Measurements from ENCODE around the gene DUSP2. TPM values are rescaled to one million over a fixed set of nuclear protein-coding genes. Genes with fewer than 3 reads are reported as not detected.

Gene DUSP2, protein sequence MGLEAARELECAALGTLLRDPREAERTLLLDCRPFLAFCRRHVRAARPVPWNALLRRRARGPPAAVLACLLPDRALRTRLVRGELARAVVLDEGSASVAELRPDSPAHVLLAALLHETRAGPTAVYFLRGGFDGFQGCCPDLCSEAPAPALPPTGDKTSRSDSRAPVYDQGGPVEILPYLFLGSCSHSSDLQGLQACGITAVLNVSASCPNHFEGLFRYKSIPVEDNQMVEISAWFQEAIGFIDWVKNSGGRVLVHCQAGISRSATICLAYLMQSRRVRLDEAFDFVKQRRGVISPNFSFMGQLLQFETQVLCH
- 0.67 and 1.0 TPM in 2 replicates for total RNA-seq (2014; rRNA removed; shearing (Covaris generic))

DNA sequence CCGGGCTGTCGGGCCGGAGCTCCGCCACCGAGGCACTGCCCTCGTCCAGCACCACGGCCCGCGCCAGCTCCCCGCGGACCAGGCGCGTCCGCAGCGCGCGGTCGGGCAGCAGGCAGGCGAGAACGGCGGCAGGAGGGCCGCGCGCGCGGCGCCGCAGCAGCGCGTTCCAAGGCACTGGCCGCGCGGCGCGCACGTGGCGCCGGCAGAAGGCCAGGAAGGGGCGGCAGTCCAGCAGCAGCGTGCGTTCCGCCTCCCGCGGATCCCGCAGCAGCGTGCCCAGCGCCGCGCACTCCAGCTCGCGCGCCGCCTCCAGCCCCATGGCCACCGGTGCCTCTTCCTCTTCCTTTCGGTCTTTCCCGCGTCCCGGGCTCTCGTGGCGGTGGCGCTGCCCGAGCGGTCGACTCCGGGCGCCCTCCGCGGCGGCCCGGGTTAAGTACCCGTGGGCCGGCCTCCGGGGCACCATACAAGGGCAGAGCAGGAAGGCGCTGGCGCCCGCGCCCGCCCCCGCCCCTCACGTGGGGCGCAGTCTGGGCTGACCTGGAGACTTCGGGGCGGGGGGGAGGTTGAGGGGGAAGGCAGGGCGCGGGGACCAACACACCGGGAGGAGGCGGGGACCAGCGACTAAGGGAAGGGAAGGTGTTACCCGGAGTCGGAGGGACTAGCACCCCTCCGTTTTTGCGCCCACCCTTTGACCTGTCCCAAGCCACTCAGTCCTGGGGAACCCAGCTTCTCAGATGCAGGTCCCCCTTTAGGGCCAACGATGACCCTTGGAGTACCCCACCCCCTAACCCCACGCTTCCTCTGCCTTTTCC, at the start of gene DUSP2:
Gene DUSP2 (minus strand): TSS at position 405 of the 812 bp plus-strand sequence. CDS start 86 bp downstream, at position 319.
- Histone ChIP-seq H3K4me3 (peak within 1 kb of the TSS; percentile 50), H3K4me1 (peaks cover 42% of the 10 kb centered on the region), H3K27ac (peak within 1 kb of the TSS; percentile 91), H3K9me3 (replicated peaks) (no peaks in the 10 kb centered on the region), H3K36me3 (no peaks in the 10 kb centered on the region), H3K27me3 (no peaks in the 10 kb centered on the region)
- DNase-seq = no peak

DNA sequence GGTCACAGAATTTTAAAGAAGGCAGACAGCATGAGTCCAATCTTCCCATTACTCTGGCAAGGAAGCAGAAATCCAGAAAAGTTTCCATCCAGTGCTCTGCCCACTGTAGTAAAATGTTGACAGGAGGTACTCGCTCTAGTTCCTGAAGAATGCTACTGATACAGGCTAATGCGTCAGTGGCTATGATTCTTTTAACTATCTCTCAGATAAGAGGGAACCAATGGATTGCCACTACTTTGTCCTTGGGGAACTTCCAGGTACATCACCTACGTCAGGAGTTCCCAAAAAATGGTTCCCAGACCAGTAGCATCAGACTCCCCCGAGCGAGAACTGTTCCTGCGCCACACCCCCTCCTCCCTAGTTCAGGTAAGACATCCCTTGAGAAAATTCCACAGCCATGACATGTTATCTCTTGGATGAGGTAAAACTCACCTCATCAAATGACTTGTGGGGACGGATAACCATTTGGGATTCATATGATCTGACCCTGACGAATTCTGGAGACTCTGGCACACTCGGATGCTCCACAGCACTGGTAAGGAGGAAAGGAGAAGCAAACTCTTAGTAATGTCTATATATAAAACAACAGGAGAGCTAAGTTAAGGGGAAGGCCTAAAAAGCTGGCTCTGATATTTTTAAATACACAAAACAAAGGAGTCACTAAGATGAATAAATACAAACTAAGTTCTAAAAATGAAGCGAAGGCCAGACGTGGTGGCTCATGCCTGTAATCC, 46.9 kb upstream of the DUSP2 start:
- H3K4me3 ChIP-seq = no peak overlapping the region
- H3K9me3 ChIP-seq (replicated peaks) = no peaks in the 10 kb centered on the region
- peaks cover 74% of the 10 kb centered on the region for H3K36me3 ChIP-seq
- no peaks in the 10 kb centered on the region for H3K4me1 ChIP-seq
- DNase-seq = no peak
- H3K27me3 ChIP-seq = no peaks in the 10 kb centered on the region
- H3K27ac ChIP-seq = no peak overlapping the region

DNA sequence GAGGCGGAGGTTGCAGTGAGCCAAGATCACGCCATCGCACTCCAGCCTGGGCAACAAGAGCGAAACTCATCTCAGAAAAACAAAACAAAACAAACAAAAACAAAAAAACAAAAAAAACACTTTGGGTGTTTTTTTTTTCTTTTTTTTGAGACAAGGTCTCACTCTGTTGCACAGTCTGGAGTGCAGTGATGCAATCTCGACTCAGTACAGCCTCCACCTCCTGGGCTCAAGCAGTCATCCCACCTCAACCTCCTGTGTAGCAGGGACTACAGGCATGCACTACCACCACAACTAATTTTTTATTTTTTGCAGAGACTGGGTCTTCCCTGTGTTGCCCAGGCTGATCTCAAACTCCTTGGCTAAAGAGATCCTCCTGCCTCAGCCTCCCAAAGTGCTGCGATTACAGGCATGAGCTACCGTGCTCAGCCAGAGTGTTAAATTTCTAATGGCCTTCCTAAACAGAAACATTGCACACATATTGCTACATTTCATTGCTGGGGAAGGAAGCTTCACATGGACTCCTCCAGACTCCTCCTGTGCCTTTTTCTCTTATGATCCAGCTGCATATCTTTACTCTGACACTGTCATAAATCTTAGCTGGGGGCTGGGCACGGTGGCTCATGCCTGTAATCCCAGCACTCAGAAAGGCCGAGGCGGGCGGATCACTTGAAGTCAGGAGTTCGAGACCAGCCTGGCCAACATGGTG, 43.7 kb upstream of the DUSP2 start:
- Histone ChIP-seq H3K4me1 (no peaks in the 10 kb centered on the region), H3K27ac (no peak overlapping the region), H3K9me3 (replicated peaks) (no peaks in the 10 kb centered on the region), H3K36me3 (peaks cover 88% of the 10 kb centered on the region), H3K4me3 (no peak overlapping the region), H3K27me3 (no peaks in the 10 kb centered on the region)
- no peak for DNase-seq

DNA sequence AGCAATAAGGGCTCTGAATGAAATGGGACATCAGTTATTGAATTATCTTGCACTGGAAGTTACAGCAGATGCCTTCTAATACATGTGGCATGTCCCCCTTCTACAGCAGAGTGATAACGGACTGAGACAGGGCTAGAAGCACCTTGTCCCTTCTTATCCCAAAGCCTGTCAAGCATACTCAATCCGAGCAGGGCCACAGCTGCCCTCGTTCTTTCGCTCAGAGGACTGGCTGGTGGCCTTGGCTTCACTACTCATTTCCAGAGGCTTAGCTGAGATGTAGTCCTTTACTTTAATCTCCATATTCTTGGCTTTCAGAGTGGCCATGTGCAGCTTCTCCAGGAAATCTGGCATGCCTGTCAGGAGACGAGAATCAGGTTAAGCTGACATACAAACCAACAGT, 41.3 kb upstream of the DUSP2 start:
- Histone ChIP-seq H3K27me3 (no peaks in the 10 kb centered on the region), H3K4me1 (no peaks in the 10 kb centered on the region), H3K4me3 (no peak overlapping the region), H3K9me3 (replicated peaks) (no peaks in the 10 kb centered on the region), H3K36me3 (peaks cover 68% of the 10 kb centered on the region), H3K27ac (no peak overlapping the region)
- DNase-seq = no peak

DNA sequence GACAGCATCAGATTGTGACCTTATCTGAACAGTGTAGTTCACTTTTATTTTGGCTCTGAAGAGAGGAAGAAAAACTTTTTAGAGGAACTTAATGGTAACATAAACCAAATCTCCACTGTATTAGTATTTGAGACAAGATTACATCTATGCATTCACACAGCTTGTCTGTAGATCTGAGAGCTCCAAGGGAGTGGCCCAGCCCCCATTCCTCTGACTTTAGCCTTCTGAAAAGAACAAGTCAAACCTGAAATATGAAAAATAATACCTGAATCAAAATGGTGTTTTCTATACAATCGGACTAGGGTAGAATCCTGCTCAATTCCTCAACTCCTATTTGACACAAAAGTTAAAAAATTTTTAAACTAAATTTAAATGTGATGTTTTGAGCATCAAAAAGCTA, 40.3 kb upstream of the DUSP2 start:
- no peak for DNase-seq
- Histone ChIP-seq H3K27ac (no peak overlapping the region), H3K4me1 (no peaks in the 10 kb centered on the region), H3K9me3 (replicated peaks) (no peaks in the 10 kb centered on the region), H3K4me3 (no peak overlapping the region), H3K27me3 (no peaks in the 10 kb centered on the region), H3K36me3 (peaks cover 59% of the 10 kb centered on the region)

DNA sequence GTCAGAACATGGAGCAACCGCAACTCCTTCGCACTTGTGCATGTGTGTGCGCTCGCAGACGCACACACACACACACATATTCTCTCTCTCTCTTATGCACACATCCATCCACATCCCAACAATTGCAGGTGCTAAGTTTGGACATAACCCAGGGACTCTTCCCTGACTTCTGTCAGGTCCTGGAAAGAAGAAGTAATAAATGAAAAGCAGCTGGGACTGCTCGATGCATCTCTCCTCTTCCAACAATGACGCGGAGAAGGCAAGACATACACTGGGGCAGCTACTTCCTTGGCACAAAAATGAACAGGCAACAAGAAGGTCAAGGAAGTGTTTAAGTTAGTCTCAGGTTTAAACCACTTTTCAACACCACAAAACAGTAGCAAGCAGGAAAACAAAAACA, 39.7 kb upstream of the DUSP2 start:
- no peak overlapping the region for H3K27ac ChIP-seq
- H3K4me3 ChIP-seq = no peak overlapping the region
- no peak for DNase-seq
- H3K9me3 ChIP-seq (replicated peaks) = no peaks in the 10 kb centered on the region
- H3K36me3 ChIP-seq = peaks cover 59% of the 10 kb centered on the region
- H3K27me3 ChIP-seq = no peaks in the 10 kb centered on the region
- H3K4me1 ChIP-seq = no peaks in the 10 kb centered on the region

DNA sequence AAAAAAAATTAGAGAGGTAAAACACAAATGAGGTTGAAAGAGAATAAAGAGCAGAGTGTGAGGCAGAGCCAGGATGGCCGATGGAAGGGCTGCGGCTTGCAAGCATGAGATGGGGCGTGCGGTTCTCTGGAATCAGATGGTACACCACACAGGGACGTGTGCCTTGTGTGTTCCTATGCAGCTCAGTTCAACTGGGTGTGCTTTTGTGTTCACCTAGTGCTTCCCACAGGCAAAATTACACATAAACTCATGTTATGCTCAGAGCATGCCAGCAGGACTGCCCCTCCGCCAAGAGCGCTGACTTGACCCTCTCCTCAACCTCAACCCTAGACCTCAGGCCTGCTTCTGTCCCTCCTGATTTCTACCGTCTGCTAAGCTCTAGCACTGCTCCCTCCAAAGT, 38.9 kb upstream of the DUSP2 start:
- Histone ChIP-seq H3K4me1 (no peaks in the 10 kb centered on the region), H3K27ac (no peak overlapping the region), H3K4me3 (no peak overlapping the region), H3K9me3 (replicated peaks) (no peaks in the 10 kb centered on the region), H3K36me3 (peaks cover 52% of the 10 kb centered on the region), H3K27me3 (no peaks in the 10 kb centered on the region)
- no peak for DNase-seq

DNA sequence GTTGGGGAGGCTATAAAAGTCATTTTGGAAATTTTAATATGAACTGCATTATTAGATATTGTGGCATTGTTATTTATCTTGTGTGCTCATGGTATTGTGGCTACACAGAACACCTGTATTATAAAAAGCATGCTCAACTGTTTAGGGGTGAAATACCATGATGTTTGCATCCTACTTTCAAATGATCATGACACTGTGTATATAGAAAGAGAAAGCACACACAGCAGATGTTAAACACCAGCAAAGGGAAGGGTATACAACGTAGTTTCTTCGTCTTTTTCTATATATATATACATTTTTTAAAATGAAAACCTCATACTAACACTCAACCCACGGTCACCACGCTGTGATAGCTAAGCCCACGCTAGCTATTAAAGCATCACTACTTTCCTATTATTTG, 36.3 kb upstream of the DUSP2 start:
- H3K9me3 ChIP-seq (replicated peaks) = no peaks in the 10 kb centered on the region
- no peak for DNase-seq

DNA sequence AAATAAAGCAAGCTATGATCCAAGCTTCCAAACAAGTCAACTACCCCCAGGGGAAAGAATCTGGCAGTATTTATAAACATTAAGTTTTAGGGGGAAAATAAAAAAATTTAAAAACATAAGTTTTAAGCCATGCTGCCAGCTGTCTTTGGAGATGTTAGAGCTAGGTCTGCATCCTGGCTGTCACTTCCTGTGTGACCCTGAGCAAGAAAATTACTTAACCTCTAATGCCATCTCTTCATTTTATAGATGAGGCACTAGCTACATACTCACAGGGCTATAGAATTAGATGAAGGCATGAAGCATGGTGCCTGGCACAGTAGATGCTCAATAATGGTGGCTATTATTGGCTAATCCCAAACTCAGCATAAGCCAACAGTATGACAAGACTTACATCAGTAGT, 35.3 kb upstream of the DUSP2 start:
- H3K9me3 ChIP-seq (replicated peaks) = no peaks in the 10 kb centered on the region
- DNase-seq = no peak
- H3K4me3 ChIP-seq = no peak overlapping the region
- H3K27me3 ChIP-seq = no peaks in the 10 kb centered on the region
- peaks cover 18% of the 10 kb centered on the region for H3K36me3 ChIP-seq
- H3K27ac ChIP-seq = no peak overlapping the region
- no peaks in the 10 kb centered on the region for H3K4me1 ChIP-seq

More for the DNA sequence above, 36.3 kb upstream of the DUSP2 start:
- H3K36me3 ChIP-seq = peaks cover 28% of the 10 kb centered on the region
- no peaks in the 10 kb centered on the region for H3K27me3 ChIP-seq
- H3K27ac ChIP-seq = no peak overlapping the region
- H3K4me3 ChIP-seq = no peak overlapping the region
- H3K4me1 ChIP-seq = no peaks in the 10 kb centered on the region

DNA sequence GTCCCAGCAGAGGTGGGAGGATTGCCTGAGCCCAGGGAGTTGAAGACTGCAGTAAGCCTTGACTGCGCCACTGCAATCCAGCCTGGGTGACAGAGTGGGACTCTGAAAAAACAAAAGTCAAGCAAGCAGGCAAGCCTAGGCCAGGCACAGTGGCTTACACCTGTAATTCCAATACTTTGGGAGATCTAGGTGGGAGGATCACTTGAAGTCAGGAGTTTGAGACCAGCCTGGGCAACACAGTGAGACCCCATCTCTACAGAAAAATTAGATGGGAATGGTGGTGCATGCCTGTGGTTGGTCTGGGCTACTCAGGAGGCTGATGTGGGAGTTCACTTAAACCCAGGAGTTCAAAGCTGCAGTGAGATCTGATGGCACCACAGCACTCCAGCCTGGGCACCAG, 34.8 kb upstream of the DUSP2 start:
- Histone ChIP-seq H3K9me3 (replicated peaks) (no peaks in the 10 kb centered on the region), H3K4me1 (no peaks in the 10 kb centered on the region), H3K27ac (no peak overlapping the region), H3K4me3 (no peak overlapping the region), H3K36me3 (peaks cover 13% of the 10 kb centered on the region), H3K27me3 (no peaks in the 10 kb centered on the region)
- DNase-seq = no peak

DNA sequence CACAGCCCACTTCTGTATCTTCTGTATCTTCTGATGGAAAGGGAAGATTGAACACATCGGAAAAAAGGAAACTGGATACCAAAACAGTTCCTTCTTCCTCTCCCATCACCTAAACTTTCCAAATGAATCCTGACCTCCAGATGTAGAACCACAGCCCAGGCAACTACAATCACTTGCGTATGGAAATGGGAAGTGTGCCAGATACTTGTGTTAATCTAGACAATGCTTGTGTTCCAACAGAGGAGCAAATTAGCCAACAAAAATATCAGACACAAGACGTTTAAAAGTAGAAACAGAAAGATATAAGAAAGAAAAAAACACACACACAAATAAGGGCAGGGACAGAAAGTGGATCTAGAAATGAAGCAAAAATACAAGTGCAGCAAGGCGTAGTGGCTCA, 31.4 kb upstream of the DUSP2 start:
- Histone ChIP-seq H3K36me3 (no peaks in the 10 kb centered on the region), H3K9me3 (replicated peaks) (no peaks in the 10 kb centered on the region), H3K4me3 (no peak overlapping the region), H3K4me1 (no peaks in the 10 kb centered on the region), H3K27ac (no peak overlapping the region), H3K27me3 (no peaks in the 10 kb centered on the region)
- no peak for DNase-seq

DNA sequence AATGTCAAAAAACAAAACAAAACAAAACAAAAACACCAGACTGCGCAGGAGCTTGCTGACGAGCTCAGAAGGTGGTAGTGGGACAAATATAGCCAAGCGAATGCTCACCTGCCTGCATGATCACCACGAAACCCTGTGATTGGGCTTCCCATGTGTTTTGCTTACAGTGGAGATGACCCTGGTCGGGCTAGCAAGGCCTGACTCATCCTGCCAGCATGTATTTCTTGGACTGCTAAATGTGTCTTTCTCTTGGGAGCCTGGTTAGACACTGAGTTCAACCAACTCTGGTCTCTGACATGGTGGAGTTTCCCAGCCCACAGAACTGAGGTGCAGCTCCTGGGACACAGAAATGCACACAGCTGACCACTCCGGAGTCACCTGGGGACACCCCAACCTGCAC, 30.7 kb upstream of the DUSP2 start:
- no peaks in the 10 kb centered on the region for H3K27me3 ChIP-seq
- no peaks in the 10 kb centered on the region for H3K4me1 ChIP-seq
- H3K9me3 ChIP-seq (replicated peaks) = no peaks in the 10 kb centered on the region
- no peak overlapping the region for H3K27ac ChIP-seq
- H3K36me3 ChIP-seq = no peaks in the 10 kb centered on the region
- no peak for DNase-seq
- no peak overlapping the region for H3K4me3 ChIP-seq

DNA sequence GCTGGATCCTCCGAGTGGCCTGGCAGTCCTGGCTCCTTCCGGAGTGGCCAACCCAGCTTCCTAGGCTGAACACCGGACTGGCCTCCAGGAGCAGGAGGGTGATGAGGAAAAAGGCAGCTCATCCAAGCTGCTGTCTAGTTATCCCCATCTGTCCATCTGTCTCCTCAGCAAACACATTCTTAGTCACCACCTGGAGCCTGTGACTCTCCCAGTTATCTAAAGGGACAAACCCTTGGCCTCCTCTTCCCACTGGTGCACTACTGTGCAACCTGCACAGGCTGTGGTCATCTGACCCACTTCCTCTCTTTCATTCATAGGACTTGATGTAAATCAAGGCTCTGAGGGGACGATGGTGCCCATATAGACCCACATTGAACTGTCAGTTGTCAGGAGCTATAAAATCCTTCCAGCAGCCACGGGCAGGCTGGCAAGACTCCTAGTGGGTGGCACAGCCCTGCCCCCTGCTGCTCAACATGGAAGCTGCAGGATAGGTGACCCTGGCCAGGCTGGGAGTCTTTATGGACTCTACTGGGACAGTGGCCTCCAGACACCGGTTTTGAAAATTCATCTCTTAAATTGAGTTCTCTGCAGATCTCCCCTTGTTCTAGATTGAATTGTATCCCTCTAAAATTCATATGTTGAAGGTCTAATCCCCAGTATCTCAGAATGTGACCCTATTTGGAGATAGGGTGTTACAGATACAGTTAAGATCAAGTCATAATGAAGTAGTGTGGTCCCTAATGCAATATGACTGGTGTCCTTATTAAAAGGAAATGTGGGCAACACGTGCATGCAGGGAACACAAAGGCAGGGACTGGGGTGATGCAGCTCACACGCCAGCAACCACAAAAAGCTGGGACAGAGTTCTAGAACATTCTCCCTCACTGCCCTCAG, 29.3 kb upstream of the DUSP2 start:
- Histone ChIP-seq H3K4me1 (no peaks in the 10 kb centered on the region), H3K9me3 (replicated peaks) (0 out of 2 replicates have a peak, but pooled peaks cover 6% of the 10 kb centered on the region), H3K36me3 (no peaks in the 10 kb centered on the region), H3K4me3 (no peak overlapping the region), H3K27me3 (no peaks in the 10 kb centered on the region), H3K27ac (no peak overlapping the region)
- DNase-seq = peak; percentile 78 to 90

DNA sequence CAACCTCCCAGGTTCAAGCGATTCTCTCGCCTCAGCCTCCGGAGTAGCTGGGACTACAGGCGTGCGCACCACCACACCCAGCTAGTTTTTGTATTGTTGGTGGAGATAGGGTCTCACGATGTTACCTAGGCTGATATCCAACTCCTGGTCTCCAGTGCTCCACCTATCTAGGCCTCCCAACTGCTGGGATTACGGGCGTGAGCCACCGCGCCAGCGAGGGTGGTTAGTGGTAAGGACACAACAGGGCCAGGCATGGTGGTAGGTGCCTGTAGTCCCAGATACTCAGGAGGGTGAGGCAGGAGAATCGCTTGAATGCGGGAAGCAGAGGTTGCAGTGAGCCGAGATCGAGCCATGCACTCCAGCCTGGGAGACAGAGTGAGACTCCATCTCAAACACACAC, 26.6 kb upstream of the DUSP2 start:
- Histone ChIP-seq H3K36me3 (no peaks in the 10 kb centered on the region), H3K4me1 (peaks cover 19% of the 10 kb centered on the region), H3K27me3 (no peaks in the 10 kb centered on the region), H3K27ac (no peak overlapping the region), H3K9me3 (replicated peaks) (0 out of 2 replicates have a peak, but pooled peaks cover 6% of the 10 kb centered on the region), H3K4me3 (no peak overlapping the region)
- no peak for DNase-seq

All from SJCRH30 (cell line).